ENCODE measurements around the gene IMPA2. TPM values are rescaled to one million over a fixed set of nuclear protein-coding genes. Genes with fewer than 3 reads are reported as not detected.

Gene IMPA2
- total RNA-seq, 1 donor from 2014 or later, result 33.9 TPM

DNA sequence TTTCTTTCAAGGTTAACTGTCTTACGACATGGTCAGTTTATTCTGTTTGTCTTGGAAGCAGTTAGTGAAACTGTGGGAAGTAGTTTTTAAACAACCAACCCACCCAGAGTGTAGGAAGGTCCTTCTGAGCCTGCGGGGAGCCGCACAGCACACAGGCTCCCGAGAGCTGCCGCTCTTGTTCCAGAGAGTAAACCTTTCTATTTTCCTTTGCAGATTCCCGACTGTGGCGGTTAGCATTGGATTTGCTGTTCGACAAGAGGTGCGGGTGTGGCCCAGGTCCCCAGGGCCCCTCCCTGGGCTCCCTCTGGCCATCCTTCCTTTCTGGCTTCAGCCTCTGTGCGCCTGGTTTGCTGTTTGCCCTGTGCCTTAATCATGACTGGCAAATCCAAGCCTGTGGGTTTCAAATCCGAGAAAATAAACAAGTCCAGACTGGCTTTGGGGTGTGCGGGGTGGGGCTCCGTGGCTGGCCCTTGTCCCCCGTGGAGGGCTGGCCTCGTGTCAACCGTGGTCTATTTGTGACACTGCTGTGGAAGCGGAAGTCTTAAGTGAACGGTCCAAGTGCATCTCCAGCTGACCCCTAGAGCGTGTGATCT is 30.7 kb downstream of the IMPA2 start:
- peaks cover 16 to 52% (median 45%) of the 10 kb centered on the region in 3 donors for H3K4me1 ChIP-seq (ENCODE audit: control insufficient read depth in 3 of 3, insufficient read depth in 3 of 3, low read length in 3 of 3)
- H3K27ac ChIP-seq (ENCODE audit: low read depth, low read length), result peak overlapping the region; percentile 58
- peaks cover 37 to 58% (median 48%) of the 10 kb centered on the region in 3 donors for H3K36me3 ChIP-seq (ENCODE audit: control insufficient read depth in 3 of 3, insufficient read depth in 3 of 3, low read length in 3 of 3)

GRCh38 chr18:12012697-12013096 is 31.4 kb downstream of the IMPA2 start:
- peak overlapping the region; percentile 58 for H3K27ac ChIP-seq (ENCODE audit: low read depth, low read length)
- H3K9ac ChIP-seq (ENCODE audit: low read depth in 1 of 3, low read length in 3 of 3), result peak overlapping the region in 2 of 3 donors; percentile 15 to 19
- H3K9me3 ChIP-seq (ENCODE audit: control insufficient read depth in 3 of 3, low read length in 3 of 3), result no peaks in the 10 kb centered on the region
- H3K4me1 ChIP-seq (ENCODE audit: control insufficient read depth in 3 of 3, insufficient read depth in 3 of 3, low read length in 3 of 3), result peaks cover 16 to 52% (median 45%) of the 10 kb centered on the region in 3 donors
- H3K36me3 ChIP-seq (ENCODE audit: control insufficient read depth in 3 of 3, insufficient read depth in 3 of 3, low read length in 3 of 3), result peaks cover 39 to 62% (median 46%) of the 10 kb centered on the region in 3 donors
- no peaks in the 10 kb centered on the region for H3K27me3 ChIP-seq (ENCODE audit: control insufficient read depth in 3 of 3, insufficient read depth in 3 of 3, low read length in 3 of 3)
- H3K4me3 ChIP-seq (ENCODE audit: low read length in 3 of 3), result no peak overlapping the region

More for the DNA sequence above, 30.7 kb downstream of the IMPA2 start:
- H3K4me3 ChIP-seq (ENCODE audit: low read length in 3 of 3), result no peak overlapping the region
- H3K9me3 ChIP-seq (ENCODE audit: control insufficient read depth in 3 of 3, low read length in 3 of 3), result no peaks in the 10 kb centered on the region
- no peaks in the 10 kb centered on the region for H3K27me3 ChIP-seq (ENCODE audit: control insufficient read depth in 3 of 3, insufficient read depth in 3 of 3, low read length in 3 of 3)
- H3K9ac ChIP-seq (ENCODE audit: low read depth in 1 of 3, low read length in 3 of 3), result peak overlapping the region in 1 of 3 donors; percentile 45

GRCh38 chr18:12013186-12013916 is 32.0 kb downstream of the IMPA2 start:
- peaks cover 16 to 49% (median 45%) of the 10 kb centered on the region in 3 donors for H3K4me1 ChIP-seq (ENCODE audit: control insufficient read depth in 3 of 3, insufficient read depth in 3 of 3, low read length in 3 of 3)
- peak overlapping the region; percentile 2 to 17 (median 15) for H3K9ac ChIP-seq (ENCODE audit: low read depth in 1 of 3, low read length in 3 of 3)
- peaks cover 41 to 62% (median 49%) of the 10 kb centered on the region in 3 donors for H3K36me3 ChIP-seq (ENCODE audit: control insufficient read depth in 3 of 3, insufficient read depth in 3 of 3, low read length in 3 of 3)
- no peak overlapping the region for H3K4me3 ChIP-seq (ENCODE audit: low read length in 3 of 3)
- H3K27ac ChIP-seq (ENCODE audit: low read depth, low read length), result peak overlapping the region; percentile 58
- H3K9me3 ChIP-seq (ENCODE audit: control insufficient read depth in 3 of 3, low read length in 3 of 3), result no peaks in the 10 kb centered on the region
- no peaks in the 10 kb centered on the region for H3K27me3 ChIP-seq (ENCODE audit: control insufficient read depth in 3 of 3, insufficient read depth in 3 of 3, low read length in 3 of 3)

- Histone ChIP-seq H3K27me3 (ENCODE audit: control insufficient read depth in 3 of 3, insufficient read depth in 3 of 3, low read length in 3 of 3) (no peaks in the 10 kb centered on the region), H3K36me3 (ENCODE audit: control insufficient read depth in 3 of 3, insufficient read depth in 3 of 3, low read length in 3 of 3) (peaks cover 37 to 55% (median 43%) of the 10 kb centered on the region in 3 donors), H3K4me1 (ENCODE audit: control insufficient read depth in 3 of 3, insufficient read depth in 3 of 3, low read length in 3 of 3) (peaks cover 16 to 45% (median 44%) of the 10 kb centered on the region in 3 donors), H3K9me3 (ENCODE audit: control insufficient read depth in 3 of 3, low read length in 3 of 3) (no peaks in the 10 kb centered on the region), H3K4me3 (ENCODE audit: low read length in 3 of 3) (no peak overlapping the region), H3K9ac (ENCODE audit: low read depth in 1 of 3, low read length in 3 of 3) (no peak overlapping the region), H3K27ac (ENCODE audit: low read depth, low read length) (no peak overlapping the region)
Measured at GRCh38 chr18:12014086-12014485, 32.8 kb downstream of the IMPA2 start.

DNA sequence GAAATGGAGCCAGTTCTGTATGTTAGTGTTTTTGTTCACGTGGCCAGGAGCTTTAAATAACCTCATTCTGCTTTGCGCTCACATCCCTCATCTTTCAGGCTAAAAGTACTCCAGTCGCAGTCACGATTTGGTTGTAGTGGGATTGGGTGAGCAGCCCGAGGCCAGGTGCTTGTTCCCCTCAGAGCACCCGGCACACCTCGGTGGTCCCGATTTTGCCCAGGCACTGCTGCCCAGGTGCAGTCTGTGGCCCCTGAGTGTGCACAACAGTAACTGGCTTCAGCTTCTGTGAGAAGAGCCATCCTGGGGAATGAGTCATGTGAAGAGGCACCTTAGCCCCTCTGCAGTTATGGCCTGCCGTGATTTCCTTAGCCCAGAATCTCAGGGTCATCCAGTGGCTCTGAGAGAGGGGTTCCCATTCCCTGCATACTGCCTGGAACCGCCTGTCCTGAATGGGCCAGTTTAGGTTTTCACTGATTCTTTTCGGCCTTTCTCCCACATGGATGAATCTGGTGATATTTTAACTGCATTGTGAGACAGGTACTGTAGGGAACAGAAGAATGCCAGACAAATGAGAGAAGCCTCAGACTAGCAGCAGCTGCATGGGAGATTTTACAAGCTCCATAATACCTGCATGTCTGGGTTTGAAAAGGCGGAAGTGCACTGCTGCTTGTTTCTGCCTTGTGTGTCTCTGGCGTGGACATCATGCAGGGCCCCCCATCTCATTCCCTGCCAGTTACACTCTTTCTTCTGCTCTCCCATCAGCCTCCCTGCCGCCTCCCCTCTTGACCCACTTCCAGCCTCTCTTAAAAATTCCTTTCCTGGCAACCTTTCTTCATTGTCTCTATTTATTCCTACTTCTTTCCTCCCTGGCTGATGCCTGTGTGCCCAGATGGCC is 33.5 kb downstream of the IMPA2 start:
- Histone ChIP-seq H3K27ac (ENCODE audit: low read depth, low read length) (no peak overlapping the region), H3K9ac (ENCODE audit: low read depth in 1 of 3, low read length in 3 of 3) (peak overlapping the region in 1 of 3 donors; percentile 40), H3K27me3 (ENCODE audit: control insufficient read depth in 3 of 3, insufficient read depth in 3 of 3, low read length in 3 of 3) (no peaks in the 10 kb centered on the region), H3K9me3 (ENCODE audit: control insufficient read depth in 3 of 3, low read length in 3 of 3) (no peaks in the 10 kb centered on the region), H3K36me3 (ENCODE audit: control insufficient read depth in 3 of 3, insufficient read depth in 3 of 3, low read length in 3 of 3) (peaks cover 35 to 51% (median 40%) of the 10 kb centered on the region in 3 donors), H3K4me3 (ENCODE audit: low read length in 3 of 3) (no peak overlapping the region), H3K4me1 (ENCODE audit: control insufficient read depth in 3 of 3, insufficient read depth in 3 of 3, low read length in 3 of 3) (peaks cover 16 to 45% (median 44%) of the 10 kb centered on the region in 3 donors)

GRCh38 chr18:12015416-12016062 is 34.2 kb downstream of the IMPA2 start:
- Histone ChIP-seq H3K36me3 (ENCODE audit: control insufficient read depth in 3 of 3, insufficient read depth in 3 of 3, low read length in 3 of 3) (peaks cover 31 to 44% (median 33%) of the 10 kb centered on the region in 3 donors), H3K9ac (ENCODE audit: low read depth in 1 of 3, low read length in 3 of 3) (peak overlapping the region in 1 of 3 donors; percentile 57), H3K27ac (ENCODE audit: low read depth, low read length) (no peak overlapping the region), H3K9me3 (ENCODE audit: control insufficient read depth in 3 of 3, low read length in 3 of 3) (no peaks in the 10 kb centered on the region), H3K4me1 (ENCODE audit: control insufficient read depth in 3 of 3, insufficient read depth in 3 of 3, low read length in 3 of 3) (peaks cover 16 to 45% (median 44%) of the 10 kb centered on the region in 3 donors), H3K4me3 (ENCODE audit: low read length in 3 of 3) (no peak overlapping the region), H3K27me3 (ENCODE audit: control insufficient read depth in 3 of 3, insufficient read depth in 3 of 3, low read length in 3 of 3) (no peaks in the 10 kb centered on the region)

DNA sequence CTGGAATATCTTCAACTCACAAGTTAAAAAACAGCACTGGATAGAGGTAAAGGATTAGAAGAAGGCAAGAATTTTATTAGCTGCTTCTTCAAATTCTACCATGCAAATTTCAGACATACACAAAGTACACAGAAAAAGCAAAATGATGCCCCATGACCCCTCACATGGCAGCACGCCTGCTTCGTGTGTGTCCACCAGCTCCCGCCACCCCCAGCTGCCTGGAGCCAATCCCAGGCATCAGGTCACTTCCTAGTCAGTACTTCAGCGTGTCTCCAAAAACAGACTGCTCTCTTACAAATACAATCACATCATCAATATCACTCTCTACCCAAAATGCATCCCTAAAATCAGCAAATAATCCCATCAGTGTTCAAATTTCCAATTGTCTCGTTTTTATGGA is 35.8 kb downstream of the IMPA2 start:
- Histone ChIP-seq H3K4me3 (ENCODE audit: low read length in 3 of 3) (no peak overlapping the region), H3K9me3 (ENCODE audit: control insufficient read depth in 3 of 3, low read length in 3 of 3) (no peaks in the 10 kb centered on the region), H3K9ac (ENCODE audit: low read depth in 1 of 3, low read length in 3 of 3) (no peak overlapping the region), H3K36me3 (ENCODE audit: control insufficient read depth in 3 of 3, insufficient read depth in 3 of 3, low read length in 3 of 3) (peaks cover 22 to 40% (median 23%) of the 10 kb centered on the region in 3 donors), H3K27ac (ENCODE audit: low read depth, low read length) (no peak overlapping the region), H3K4me1 (ENCODE audit: control insufficient read depth in 3 of 3, insufficient read depth in 3 of 3, low read length in 3 of 3) (peaks cover 14 to 34% (median 32%) of the 10 kb centered on the region in 3 donors), H3K27me3 (ENCODE audit: control insufficient read depth in 3 of 3, insufficient read depth in 3 of 3, low read length in 3 of 3) (no peaks in the 10 kb centered on the region)

DNA sequence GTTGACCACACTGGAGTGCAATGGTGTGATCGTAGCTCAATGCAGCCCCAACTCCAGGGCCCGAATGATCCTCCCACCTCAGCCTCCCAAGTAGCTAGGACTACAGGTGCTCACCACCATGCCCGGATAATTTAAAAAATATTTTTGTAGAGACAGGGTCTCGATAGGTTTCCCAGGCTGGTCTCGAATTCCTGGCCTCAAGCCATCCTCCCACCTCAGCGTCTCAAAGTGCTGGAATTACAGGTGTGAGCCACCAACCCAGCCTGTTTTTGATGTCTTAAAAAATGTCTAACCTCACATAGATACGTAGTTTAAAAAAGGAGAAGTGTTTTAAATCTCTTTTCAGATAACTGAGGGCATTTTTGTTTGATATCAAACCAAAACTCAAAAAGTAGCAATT is 37.6 kb downstream of the IMPA2 start:
- Histone ChIP-seq H3K9me3 (ENCODE audit: control insufficient read depth in 3 of 3, low read length in 3 of 3) (no peaks in the 10 kb centered on the region), H3K4me1 (ENCODE audit: control insufficient read depth in 3 of 3, insufficient read depth in 3 of 3, low read length in 3 of 3) (peaks cover 7 to 21% (median 20%) of the 10 kb centered on the region in 3 donors), H3K36me3 (ENCODE audit: control insufficient read depth in 3 of 3, insufficient read depth in 3 of 3, low read length in 3 of 3) (peaks cover 18 to 36% (median 23%) of the 10 kb centered on the region in 3 donors), H3K9ac (ENCODE audit: low read depth in 1 of 3, low read length in 3 of 3) (no peak overlapping the region), H3K4me3 (ENCODE audit: low read length in 3 of 3) (no peak overlapping the region), H3K27ac (ENCODE audit: low read depth, low read length) (no peak overlapping the region), H3K27me3 (ENCODE audit: control insufficient read depth in 3 of 3, insufficient read depth in 3 of 3, low read length in 3 of 3) (no peaks in the 10 kb centered on the region)

GRCh38 chr18:12021077-12021476 is 39.8 kb downstream of the IMPA2 start:
- Histone ChIP-seq H3K9me3 (ENCODE audit: control insufficient read depth in 3 of 3, low read length in 3 of 3) (no peaks in the 10 kb centered on the region), H3K27ac (ENCODE audit: low read depth, low read length) (no peak overlapping the region), H3K27me3 (ENCODE audit: control insufficient read depth in 3 of 3, insufficient read depth in 3 of 3, low read length in 3 of 3) (no peaks in the 10 kb centered on the region), H3K9ac (ENCODE audit: low read depth in 1 of 3, low read length in 3 of 3) (no peak overlapping the region), H3K4me1 (ENCODE audit: control insufficient read depth in 3 of 3, insufficient read depth in 3 of 3, low read length in 3 of 3) (peaks cover under 1 to 1% (median 1%) of the 10 kb centered on the region in 3 donors), H3K4me3 (ENCODE audit: low read length in 3 of 3) (no peak overlapping the region), H3K36me3 (ENCODE audit: control insufficient read depth in 3 of 3, insufficient read depth in 3 of 3, low read length in 3 of 3) (peaks cover 12 to 29% (median 16%) of the 10 kb centered on the region in 3 donors)
